ENCODE measurements around the gene NLGN4Y.

DNA sequence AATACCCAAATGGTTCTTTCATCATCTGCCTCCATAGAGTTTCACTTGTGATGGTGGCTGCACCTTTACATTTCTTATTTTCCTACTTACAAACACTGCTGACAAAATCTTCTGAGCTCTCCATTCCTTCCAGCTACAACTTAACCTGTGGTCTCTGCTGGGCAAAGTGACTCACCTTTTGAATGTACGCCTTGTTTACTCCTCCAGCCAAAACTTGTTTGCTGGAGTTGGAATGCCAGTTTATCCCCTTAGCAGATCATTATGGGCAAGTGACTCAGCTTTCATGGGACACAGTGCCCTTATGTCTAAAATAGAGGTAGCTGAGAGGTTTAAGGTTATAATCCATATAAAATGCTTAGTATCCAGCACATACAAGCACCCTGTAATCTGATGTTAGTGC lies 107.3 kb downstream of the NLGN4Y start:
- TF ChIP-seq, protein P1, sequence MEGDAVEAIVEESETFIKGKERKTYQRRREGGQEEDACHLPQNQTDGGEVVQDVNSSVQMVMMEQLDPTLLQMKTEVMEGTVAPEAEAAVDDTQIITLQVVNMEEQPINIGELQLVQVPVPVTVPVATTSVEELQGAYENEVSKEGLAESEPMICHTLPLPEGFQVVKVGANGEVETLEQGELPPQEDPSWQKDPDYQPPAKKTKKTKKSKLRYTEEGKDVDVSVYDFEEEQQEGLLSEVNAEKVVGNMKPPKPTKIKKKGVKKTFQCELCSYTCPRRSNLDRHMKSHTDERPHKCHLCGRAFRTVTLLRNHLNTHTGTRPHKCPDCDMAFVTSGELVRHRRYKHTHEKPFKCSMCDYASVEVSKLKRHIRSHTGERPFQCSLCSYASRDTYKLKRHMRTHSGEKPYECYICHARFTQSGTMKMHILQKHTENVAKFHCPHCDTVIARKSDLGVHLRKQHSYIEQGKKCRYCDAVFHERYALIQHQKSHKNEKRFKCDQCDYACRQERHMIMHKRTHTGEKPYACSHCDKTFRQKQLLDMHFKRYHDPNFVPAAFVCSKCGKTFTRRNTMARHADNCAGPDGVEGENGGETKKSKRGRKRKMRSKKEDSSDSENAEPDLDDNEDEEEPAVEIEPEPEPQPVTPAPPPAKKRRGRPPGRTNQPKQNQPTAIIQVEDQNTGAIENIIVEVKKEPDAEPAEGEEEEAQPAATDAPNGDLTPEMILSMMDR (IDR thresholded peaks at IDR 0.05), result no peak
- TF ChIP-seq POLR2A (IDR thresholded peaks at IDR 0.05), result no peak
